ENCODE measurements around the gene TAF11L10. TPM values are rescaled to one million over a fixed set of nuclear protein-coding genes. Genes with fewer than 3 reads are reported as not detected.
"Not testable (repeated sequence)": the region's sequence is repeated elsewhere in the genome, so short reads cannot be mapped to it uniquely, and the experiment has no call there.

The TAF11L10 gene
- polyA plus RNA-seq, 2 donors: not detected

GRCh38 chr5:17603880-17604279, 6.3 kb upstream of the TAF11L10 start, which contains the start of gene TAF11L11:
TSS of gene TAF11L11 (plus strand) at chr5:17604183.
- H3K27ac ChIP-seq (ENCODE audit: low read depth in 2 of 2, low read length in 1 of 2); H3K4me3 ChIP-seq (ENCODE audit: low read depth in 1 of 2, low read length in 2 of 2); H3K27me3 ChIP-seq (ENCODE audit: control insufficient read depth in 1 of 2, insufficient read depth in 2 of 2, low read length in 2 of 2); H3K9me3 ChIP-seq (ENCODE audit: control insufficient read depth in 2 of 2, insufficient read depth in 1 of 2, low read depth in 1 of 2, low read length in 1 of 2); H3K4me1 ChIP-seq (ENCODE audit: control insufficient read depth in 2 of 2, insufficient read depth in 2 of 2, low read length in 1 of 2); H3K36me3 ChIP-seq (ENCODE audit: control insufficient read depth in 2 of 2, insufficient read depth in 2 of 2, low read length in 1 of 2): not testable (repeated sequence)
- WGBS, 2 donors: 70 to 72% methylated on average over 6 of the region's 6 CpGs

DNA sequence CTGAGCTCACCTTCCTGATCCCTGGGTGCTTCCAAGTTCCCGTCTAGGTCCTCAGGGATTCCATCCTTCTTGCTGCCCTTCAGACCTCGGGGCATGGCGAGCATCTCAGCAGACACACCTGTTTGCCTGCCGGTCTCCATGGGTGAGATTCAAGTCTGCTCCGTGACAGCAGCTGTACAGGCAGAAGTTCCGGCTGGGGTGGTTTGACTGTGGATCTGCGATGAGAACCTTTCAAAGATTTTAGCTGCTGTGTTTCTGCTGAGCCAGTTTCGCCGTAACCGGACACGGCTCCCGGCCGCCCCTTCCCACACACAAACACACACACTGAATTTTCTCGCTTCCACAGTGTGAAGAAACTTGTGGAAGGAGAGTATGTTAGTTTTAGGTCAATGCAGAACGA, 3.4 kb downstream of the TAF11L10 start, which contains the start of gene TAF11L9:
Gene TAF11L9 (minus strand): TSS at position 140 of the 400 bp plus-strand sequence.
- WGBS, 2 donors: 95% methylated on average over 7 to 10 of the region's 15 CpGs
- H3K4me3 ChIP-seq (ENCODE audit: low read depth in 1 of 2, low read length in 2 of 2); H3K27me3 ChIP-seq (ENCODE audit: control insufficient read depth in 1 of 2, insufficient read depth in 2 of 2, low read length in 2 of 2); H3K4me1 ChIP-seq (ENCODE audit: control insufficient read depth in 2 of 2, insufficient read depth in 2 of 2, low read length in 1 of 2); H3K36me3 ChIP-seq (ENCODE audit: control insufficient read depth in 2 of 2, insufficient read depth in 2 of 2, low read length in 1 of 2); H3K27ac ChIP-seq (ENCODE audit: low read depth in 2 of 2, low read length in 1 of 2); H3K9me3 ChIP-seq (ENCODE audit: control insufficient read depth in 2 of 2, insufficient read depth in 1 of 2, low read depth in 1 of 2, low read length in 1 of 2): not testable (repeated sequence)

- H3K9me3 ChIP-seq (ENCODE audit: control insufficient read depth in 2 of 2, insufficient read depth in 1 of 2, low read depth in 1 of 2, low read length in 1 of 2); H3K27me3 ChIP-seq (ENCODE audit: control insufficient read depth in 1 of 2, insufficient read depth in 2 of 2, low read length in 2 of 2); H3K4me1 ChIP-seq (ENCODE audit: control insufficient read depth in 2 of 2, insufficient read depth in 2 of 2, low read length in 1 of 2); H3K36me3 ChIP-seq (ENCODE audit: control insufficient read depth in 2 of 2, insufficient read depth in 2 of 2, low read length in 1 of 2); H3K4me3 ChIP-seq (ENCODE audit: low read depth in 1 of 2, low read length in 2 of 2); H3K27ac ChIP-seq (ENCODE audit: low read depth in 2 of 2, low read length in 1 of 2): not testable (repeated sequence)
- no CpG with 5 or more reads among the region's 16 CpGs for WGBS, 2 donors
Measured at GRCh38 chr5:17590860-17591259, 6.8 kb downstream of the TAF11L10 start, which contains the start of gene TAF11L8. TSS of gene TAF11L8 (minus strand) at chr5:17590960.

GRCh38 chr5:17585658-17586057, 12.0 kb downstream of the TAF11L10 start, which contains the start of gene TAF11L7:
TSS of gene TAF11L7 (minus strand) at chr5:17585758.
- not testable (repeated sequence) for H3K9me3 ChIP-seq (ENCODE audit: control insufficient read depth in 2 of 2, insufficient read depth in 1 of 2, low read depth in 1 of 2, low read length in 1 of 2); H3K27ac ChIP-seq (ENCODE audit: low read depth in 2 of 2, low read length in 1 of 2); H3K4me1 ChIP-seq (ENCODE audit: control insufficient read depth in 2 of 2, insufficient read depth in 2 of 2, low read length in 1 of 2); H3K4me3 ChIP-seq (ENCODE audit: low read depth in 1 of 2, low read length in 2 of 2); H3K27me3 ChIP-seq (ENCODE audit: control insufficient read depth in 1 of 2, insufficient read depth in 2 of 2, low read length in 2 of 2); H3K36me3 ChIP-seq (ENCODE audit: control insufficient read depth in 2 of 2, insufficient read depth in 2 of 2, low read length in 1 of 2)
- no CpG with 5 or more reads among the region's 16 CpGs for WGBS, 2 donors

Other genes with a start within 250 kb of the TAF11L10 start
- not detected for gene TAF11L2, start 99.6 kb downstream of the TAF11L10 start, polyA plus RNA-seq
- gene TAF11L3, start 79.5 kb downstream of the TAF11L10 start, polyA plus RNA-seq: not detected
- not detected for gene TAF11L4, start 76.0 kb downstream of the TAF11L10 start, polyA plus RNA-seq
- gene TAF11L5, start 72.6 kb downstream of the TAF11L10 start, polyA plus RNA-seq: not detected
- gene TAF11L6, start 69.2 kb downstream of the TAF11L10 start, polyA plus RNA-seq: not detected
- not detected for gene TAF11L7, start 12.1 kb downstream of the TAF11L10 start, polyA plus RNA-seq
- gene TAF11L8, start 6.9 kb downstream of the TAF11L10 start, polyA plus RNA-seq: not detected
- not detected for gene TAF11L9, start 3.4 kb downstream of the TAF11L10 start, polyA plus RNA-seq
- gene TAF11L11, start 6.4 kb upstream of the TAF11L10 start, polyA plus RNA-seq: not detected
- gene TAF11L12, start 12.6 kb upstream of the TAF11L10 start, polyA plus RNA-seq: not detected
- not detected for gene TAF11L13, start 34.3 kb upstream of the TAF11L10 start, polyA plus RNA-seq
- not detected for gene TAF11L14, start 36.6 kb upstream of the TAF11L10 start, polyA plus RNA-seq

All from esophagus (tissue), 2 donors.